GM19238 (cell line): ENCODE results near the gene TUBGCP2.

ENCODE experiments used
- DNase-seq: peaks from one replicate; pipeline ENCODE4 v3.0.0; 2011; ENCODE audit warnings: low spot score; ENCODE audit not compliant: insufficient read length

TUBGCP2 gene

GRCh38 chr10:133279326-133280226 is 29.1 kb downstream of the TUBGCP2 start:
- DNase-seq, result no peak

GRCh38 chr10:133278577-133279265 is 30.0 kb downstream of the TUBGCP2 start:
- DNase-seq, result peak; percentile 87

DNA sequence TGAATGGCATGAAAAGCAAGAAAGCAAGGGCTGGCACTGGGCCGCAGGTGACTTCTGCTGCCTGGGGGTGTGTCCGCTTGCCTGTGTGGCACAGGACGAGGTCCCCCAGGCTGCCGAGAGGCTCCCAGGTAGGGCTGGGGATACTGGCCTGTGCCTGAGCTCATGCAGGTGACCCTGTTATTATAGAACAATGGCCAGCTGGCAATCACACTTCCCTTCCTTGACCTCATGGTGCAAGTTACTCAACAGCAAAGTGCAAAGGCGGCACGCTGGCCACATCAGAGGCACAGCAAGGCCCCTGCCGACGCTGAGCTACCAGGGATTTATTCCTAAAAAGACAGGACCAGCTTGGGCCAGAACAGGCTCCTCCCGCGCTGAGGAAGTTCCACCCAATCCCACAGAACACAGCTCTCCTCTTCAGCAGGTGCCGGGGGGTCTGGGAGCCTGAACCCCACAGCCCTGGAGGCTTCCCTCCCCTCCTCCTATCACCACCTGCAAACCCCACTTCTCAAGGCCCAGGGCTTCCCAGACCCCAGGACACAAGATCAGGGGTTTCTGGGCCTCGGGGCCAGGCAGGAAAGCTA is 30.6 kb downstream of the TUBGCP2 start:
- no peak for DNase-seq

- no peak for DNase-seq
These were observed 31.2 kb downstream of the TUBGCP2 start for GRCh38 chr10:133277277-133277992.

- DNase-seq, result peak; percentile 95
These were observed 32.1 kb downstream of the TUBGCP2 start, which contains the start of gene ADAM8 for GRCh38 chr10:133276435-133277201. ADAM8 (minus strand) TSS chr10:133276868; CDS start chr10:133276817, 51 bp downstream.

- peak; percentile 47 for DNase-seq
These were observed 32.6 kb downstream of the TUBGCP2 start for GRCh38 chr10:133276100-133276434.

GRCh38 chr10:133275684-133276092 is 33.0 kb downstream of the TUBGCP2 start:
- peak; percentile 79 for DNase-seq

GRCh38 chr10:133274751-133275683 is 33.7 kb downstream of the TUBGCP2 start:
- DNase-seq, result peak; percentile 92

GRCh38 chr10:133273534-133274143 is 35.0 kb downstream of the TUBGCP2 start:
- DNase-seq, result no peak

DNA sequence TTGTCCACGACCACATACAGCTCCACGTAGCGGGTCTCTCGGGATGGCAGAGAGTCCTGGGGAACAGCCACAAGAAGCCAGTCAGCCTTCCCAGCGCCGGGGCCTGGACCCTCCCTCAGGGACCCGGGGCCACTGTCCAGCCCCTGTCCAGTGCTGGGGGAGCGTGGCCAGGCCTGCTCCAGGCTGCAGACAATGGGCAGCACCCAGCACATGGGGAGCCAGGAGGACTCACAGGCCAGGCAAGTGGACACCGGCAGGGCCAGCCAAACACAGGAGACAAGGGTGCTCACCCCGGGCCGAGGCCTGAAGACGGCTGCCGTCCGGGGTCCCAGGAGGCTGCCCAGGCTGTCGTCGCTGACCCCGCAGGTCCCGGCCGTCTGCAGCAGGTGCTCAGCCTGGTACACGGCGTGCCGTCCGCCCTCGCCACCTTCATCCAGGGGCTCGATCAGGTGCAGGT is 35.7 kb downstream of the TUBGCP2 start:
- no peak for DNase-seq

- DNase-seq, result no peak
These were observed 36.2 kb downstream of the TUBGCP2 start for GRCh38 chr10:133272301-133272963.

GRCh38 chr10:133271521-133272300 is 37.0 kb downstream of the TUBGCP2 start:
- no peak for DNase-seq

DNA sequence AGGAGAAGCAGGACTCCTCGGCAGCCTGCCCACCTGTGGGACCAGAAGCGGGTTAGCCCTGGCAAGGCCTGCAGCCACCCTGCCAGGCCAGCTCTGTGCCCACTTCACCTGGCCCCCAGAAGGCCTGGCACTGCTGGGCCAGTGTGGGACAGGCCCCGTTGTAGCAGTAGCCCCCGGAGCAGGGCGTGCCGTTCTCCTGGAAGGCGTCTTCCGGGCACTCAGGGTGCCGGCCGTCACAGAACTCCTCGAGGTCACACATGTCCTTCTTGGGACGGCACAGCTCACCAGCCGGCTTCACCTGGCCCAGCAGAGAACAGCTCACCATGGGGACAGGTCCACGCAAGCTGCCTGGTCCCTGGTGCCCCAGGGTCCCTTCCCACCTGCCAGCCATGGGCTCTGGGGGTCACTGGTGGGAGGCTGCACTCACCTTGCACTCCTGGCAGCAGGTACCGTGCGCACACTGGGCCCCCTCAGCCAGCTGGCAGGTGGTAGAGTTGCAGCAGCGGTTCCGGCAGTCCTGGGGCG is 37.8 kb downstream of the TUBGCP2 start:
- DNase-seq, result no peak

GRCh38 chr10:133270204-133270603 is 38.5 kb downstream of the TUBGCP2 start:
- DNase-seq, result no peak

- no peak for DNase-seq
These were observed 39.3 kb downstream of the TUBGCP2 start for GRCh38 chr10:133269367-133269766.

- no peak for DNase-seq
These were observed 40.1 kb downstream of the TUBGCP2 start for GRCh38 chr10:133268532-133268931.

- DNase-seq, result no peak
These were observed 40.8 kb downstream of the TUBGCP2 start for GRCh38 chr10:133267829-133268228.

DNA sequence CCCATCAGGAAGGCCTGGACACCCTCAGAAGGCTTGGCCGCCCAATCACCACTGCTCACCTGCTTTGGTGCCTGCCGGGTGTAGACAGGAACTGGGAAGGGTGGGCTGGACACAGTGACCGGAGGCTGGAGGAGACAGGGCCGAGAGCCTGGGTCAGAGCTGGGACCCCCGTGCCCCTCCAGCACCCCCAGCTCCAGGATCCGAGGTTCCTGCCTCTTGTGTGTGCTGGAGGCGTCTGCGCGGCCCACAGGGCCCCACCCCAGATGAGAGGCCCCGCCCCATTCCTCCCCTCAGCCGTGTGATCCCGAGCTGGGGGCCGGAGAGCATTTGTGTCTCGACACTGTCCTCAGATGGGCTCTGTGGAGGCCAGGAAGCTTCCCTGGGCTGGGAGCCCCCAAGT is 41.4 kb downstream of the TUBGCP2 start:
- no peak for DNase-seq
